GM21723 (cell line): ENCODE results near the gene GPR107.

Experiments used
- ATAC-seq: cut with Tn5 transposase; IDR thresholded peaks from one replicate; pipeline ENCODE4 v1.9.1; 2021; ENCODE audit warnings: mild to moderate bottlenecking, moderate library complexity; ENCODE audit not compliant: unreplicated experiment

GPR107 gene

DNA sequence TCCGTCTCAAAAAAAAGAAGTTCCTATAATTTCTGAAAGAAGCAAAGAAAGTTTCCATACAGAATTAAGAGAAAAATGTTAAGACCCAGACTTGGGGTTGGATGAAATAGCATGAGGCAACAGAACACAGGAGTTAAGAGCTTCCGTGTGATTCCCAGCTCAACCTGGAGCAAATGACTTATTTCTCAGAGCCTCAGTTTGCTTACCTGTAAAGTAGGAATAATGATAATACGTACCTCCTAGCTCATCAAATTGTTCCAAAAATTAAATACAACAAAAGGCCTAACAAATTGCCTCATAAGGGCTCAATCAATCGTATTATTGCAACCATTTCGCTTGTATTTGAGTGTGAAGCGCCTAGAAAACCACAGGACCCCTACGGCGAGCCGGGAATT lies 600 bp upstream of the GPR107 start:
- no peak for ATAC-seq

DNA sequence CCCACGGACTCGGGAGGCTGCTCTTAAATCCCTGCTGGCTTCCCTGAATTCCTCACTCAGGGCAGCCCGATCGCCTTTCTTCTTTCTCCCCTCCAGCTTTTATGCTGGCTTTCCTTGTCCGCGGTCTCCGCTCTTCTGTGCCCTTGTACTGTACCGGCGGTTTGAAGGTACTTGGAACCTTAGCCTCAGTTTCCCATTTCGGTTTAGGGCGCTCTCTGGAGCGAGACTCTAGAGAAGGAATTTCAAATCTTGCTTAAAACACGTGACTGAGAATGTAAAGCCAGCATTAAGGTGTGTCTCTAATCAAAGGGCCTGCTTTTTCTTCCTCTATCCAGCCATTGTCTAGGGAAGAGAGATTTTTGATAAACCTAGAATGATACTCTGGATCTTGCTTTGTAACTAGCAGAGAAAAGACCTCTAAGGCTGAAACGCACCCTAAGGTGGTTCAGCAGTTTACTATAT lies 650 bp downstream of the GPR107 start:
- no peak for ATAC-seq

DNA sequence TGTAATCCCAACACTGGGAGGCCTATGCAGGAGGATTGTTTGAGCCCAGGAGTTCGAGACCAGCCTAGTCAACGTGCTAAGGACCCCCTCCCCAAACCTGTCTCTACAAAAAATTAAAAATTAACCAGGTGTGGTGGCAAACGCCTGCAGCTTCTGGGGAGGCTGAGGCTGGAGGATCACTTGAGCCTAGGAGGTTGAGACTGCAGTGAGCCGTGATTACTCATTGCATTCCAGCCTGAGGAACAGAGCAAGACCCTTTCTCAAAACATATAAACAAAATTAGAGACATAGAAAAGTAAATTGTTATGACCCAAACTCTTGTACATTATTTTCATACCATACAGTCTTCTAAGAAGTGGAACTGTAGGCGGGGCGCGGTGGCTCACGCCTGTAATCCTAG lies 1.1 kb downstream of the GPR107 start:
- ATAC-seq = no peak

DNA sequence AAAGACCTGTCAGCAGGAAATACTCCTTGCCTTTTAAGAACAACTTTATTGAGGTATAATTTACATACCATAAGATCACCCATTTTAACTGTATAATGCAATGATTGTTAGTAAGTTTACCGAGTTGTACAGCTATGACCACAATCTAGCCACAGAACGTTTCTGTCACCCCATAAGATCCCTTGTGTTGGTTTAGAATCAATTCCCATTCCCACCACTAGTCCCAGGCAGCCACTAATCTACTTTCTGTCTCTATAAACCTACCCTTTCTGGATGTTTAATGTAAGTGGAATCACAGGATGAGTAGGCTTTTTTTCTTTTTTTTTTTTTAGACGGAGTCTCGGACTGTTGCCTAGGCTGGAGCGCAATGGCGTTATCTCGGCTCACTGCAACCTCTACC lies 4.4 kb downstream of the GPR107 start:
- ATAC-seq = no peak

DNA sequence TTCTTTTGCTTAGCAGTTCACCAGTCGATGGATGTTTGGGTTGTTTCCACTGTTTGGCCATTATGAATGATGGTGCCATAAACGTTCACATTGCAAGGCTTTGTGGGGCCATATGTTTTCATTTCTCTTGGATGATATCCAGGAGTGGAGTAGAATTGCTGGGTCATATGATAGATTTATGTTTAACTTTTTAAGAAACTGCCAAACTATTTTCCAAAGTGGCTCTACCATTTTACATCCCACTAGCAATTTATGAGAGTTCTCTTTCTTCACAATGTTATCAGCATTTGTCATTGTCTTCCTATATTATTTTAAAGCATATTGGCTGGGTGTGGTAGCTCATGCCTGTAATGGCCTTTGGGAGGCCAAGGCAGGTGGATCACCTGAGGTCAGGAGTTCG lies 5.2 kb downstream of the GPR107 start:
- no peak for ATAC-seq

DNA sequence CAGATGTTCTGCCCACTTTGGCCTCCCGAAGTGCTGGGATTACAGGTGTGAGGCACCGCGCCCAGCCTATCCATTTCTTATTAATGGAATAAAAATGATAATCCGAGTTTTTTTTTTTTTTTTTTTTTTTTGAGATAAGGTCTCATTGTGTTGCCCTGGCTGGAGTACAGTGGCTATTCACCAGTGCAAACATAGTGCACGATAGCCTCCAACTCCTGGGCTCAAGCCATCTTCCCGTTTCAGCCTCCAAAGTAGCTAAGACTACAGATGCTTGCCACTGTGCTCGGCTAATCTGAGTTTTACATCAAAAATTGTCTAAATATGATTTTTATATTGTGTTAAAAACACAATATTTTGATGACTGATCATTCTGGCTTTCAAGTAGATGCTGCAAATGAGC lies 6.6 kb downstream of the GPR107 start:
- no peak for ATAC-seq

DNA sequence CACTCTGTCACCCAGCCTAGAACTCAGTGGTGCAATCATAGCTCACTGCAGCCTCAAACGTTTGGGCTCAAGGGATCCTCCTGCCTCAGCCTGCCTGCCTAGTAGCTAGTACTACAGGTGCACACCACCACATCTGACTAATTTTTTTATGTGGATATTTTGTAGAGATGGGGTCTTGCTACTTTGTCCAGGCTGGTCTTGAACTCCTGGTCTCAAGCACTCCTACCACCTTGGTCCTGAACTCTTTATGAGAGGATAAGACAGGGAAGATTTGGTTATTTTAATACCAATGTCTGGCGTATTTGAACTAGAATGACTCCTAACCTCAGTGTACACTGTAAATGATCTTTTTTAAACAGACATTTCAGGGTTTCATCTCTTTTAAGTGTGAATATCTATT lies 9.0 kb downstream of the GPR107 start:
- no peak for ATAC-seq

DNA sequence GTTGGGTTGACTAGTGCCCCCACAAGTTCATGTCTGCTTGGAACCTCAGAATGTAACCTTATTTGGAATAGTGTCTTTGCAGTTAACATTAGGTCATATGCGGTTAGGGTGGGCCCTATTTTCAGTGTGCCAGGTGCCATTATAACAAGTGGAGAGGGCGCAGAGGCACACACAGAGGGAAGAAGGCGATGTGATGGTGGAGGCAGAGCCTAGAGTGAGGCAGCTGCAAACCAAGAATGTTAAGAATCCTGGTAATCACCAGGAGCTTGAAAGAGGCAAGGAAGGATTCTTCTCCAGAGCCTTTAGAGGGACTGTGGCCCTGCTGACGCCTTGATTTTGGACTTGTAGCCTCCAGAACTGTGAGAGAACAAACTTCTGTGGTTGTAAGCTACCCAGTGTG lies 10.9 kb downstream of the GPR107 start:
- ATAC-seq = no peak

DNA sequence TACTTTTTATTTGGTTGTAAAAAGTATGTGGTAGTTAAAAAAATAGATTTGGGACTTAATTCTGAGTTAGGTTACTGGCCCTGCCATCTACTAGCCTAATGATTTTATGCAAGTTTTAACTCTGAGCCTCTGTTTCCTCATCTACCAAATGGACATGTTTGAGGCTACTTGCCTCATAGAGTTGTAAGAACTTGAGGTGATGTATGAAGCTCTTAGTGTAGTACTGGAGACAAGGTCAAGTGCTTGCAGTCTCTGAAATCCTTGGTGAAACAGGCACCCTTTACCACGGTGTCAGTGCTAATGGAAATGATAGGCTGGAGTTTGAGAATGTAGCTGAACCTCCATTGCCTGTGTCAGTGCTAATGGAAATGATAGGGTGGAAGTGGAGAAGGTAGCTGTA lies 15.3 kb downstream of the GPR107 start:
- ATAC-seq = no peak

DNA sequence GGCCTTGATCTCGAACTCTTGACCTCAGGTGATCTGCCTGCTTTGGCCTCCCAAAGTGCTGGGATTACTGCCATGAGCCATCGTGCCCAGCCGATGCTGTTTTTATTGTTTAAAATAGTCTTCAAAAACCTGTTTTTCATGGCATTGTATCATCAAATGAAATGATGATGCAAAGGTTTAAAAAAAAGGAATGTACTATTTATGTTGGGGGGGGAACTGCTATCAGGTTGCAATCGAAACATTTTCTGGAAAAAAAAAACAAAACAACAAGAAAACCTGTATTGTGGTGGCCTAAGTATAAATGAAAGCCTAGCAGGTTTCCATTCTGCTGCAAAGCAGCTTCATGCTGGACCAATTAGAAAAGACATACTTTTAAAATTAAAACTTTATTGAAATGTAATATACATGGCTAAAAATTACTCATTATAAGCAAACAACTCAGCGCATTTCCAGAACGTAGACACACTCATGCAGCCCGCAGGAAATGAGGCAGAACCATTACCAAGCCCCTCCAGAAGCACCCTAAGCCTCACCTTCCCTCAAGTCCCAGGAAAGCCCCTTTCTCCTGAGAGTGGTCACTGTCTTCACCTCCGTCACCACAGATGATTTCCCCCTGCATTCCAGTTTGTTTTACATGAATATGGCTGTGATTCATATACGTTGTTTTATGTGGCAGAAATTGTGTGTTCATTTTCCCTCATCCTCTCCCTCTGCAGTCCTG lies 19.0 kb downstream of the GPR107 start:
- no peak for ATAC-seq

DNA sequence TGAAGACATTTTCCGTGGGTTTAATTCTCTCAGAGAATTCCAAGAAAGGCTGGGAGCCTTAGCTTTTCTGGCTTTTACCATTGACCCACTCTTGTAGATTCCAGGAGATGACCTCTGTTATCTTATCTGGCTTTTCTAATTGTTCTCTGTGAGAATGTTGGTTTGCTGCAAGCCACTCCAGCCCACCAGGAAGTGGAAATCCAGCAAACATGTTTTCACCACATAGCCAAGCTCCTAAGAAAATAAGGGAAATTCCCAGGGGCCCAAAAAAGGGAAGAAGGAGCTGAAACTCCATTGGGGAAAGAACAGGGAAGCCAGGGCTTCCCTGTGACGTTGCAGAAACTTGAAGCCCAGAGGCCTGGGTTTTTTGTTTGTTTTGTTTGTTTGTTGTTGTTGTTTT lies 19.7 kb downstream of the GPR107 start:
- ATAC-seq = no peak

DNA sequence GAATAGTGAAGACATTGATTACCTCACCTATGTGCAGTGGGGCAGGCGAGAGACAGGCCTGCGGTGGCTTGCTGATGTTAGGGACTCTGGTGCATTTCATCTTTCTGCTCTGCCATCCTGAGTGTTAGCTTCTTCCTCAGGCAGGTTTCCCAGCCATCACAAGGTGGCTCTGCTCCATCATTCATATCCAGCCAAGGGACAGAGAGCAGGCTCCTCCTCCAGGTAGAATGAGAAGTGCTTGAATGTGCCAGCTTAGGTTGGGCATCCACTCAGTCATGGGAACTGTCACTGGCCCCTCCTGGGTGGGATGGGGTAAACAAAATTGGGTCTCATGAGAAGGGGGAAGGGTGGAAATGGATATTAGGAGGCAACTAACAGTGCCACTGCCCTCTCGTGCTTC lies 24.8 kb downstream of the GPR107 start:
- no peak for ATAC-seq

DNA sequence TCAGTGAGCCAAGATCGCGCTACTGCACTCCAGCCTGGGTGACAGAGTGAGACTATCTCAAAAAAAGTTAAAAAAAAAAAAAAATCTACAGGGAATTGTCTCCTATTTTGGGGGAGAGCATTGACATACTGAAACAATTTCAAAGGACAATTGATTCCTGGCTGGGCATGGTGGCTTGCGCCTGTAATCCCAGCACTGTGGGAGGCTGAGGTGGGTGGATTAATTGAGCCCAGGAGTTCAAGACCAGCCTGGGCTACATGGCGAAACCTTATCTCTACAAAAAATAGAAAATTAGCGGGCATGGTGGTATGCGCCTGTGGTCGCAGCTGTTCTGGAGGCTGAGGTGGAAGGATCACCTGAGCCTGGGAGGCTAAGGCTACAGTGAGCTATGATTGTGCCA lies 30.6 kb downstream of the GPR107 start:
- ATAC-seq = no peak

DNA sequence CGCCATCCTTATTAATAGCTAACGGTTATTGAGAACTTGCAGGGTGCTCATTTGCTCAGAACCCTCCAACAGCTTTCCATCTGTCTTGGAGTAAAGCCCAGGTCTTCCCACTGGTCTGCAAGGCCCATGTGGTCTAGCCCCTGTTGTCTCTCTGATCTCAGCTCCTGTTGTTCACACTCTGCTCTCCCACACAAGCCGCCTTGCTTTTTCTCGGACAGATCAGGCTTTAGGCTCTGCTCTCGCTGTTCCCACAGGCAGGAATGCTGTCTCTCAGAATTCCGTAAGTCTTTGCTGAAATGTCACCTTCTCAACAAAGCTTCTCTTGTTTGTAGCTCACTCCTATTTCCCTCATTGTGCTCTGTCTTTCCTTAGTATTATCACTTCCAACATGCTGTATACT lies 34.3 kb downstream of the GPR107 start:
- ATAC-seq = no peak

DNA sequence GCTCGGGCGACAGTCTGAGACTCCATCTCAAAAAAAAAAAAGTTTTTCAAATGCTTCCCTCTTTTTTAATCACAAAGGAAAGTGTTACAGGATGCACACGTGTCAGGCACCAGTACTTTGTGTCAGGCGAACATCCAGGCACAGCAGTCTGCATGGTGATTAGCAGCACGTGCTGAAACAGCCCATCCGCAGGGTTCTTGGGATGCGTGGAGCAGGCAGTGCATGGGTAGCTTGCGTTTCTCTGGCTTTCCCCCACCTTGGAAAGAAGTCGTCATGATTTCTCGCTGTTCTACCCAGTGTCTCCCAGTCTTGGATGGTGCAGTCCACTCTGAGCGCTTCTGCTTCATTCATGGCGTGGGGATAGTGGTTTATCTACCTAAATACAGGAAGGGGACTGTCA lies 35.4 kb downstream of the GPR107 start:
- no peak for ATAC-seq

DNA sequence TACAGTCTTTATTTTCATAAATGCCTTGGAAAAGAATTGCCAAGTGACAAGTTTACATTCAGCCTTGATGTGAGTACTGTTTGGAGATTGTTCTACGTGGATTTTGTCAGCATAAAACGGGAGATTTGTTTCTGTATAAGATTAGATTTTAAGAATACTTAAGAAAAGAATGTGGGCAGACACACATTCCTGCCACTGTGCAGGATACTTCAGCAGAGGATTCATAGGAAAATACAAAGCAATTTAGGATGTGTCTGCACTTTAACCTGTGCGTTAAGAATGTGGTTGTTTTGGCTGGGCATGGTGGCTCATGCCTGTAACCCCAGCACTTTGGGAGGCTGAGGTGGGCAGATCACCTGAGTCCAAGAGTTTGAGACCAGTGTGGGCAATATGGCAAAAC lies 37.2 kb downstream of the GPR107 start:
- ATAC-seq = no peak

DNA sequence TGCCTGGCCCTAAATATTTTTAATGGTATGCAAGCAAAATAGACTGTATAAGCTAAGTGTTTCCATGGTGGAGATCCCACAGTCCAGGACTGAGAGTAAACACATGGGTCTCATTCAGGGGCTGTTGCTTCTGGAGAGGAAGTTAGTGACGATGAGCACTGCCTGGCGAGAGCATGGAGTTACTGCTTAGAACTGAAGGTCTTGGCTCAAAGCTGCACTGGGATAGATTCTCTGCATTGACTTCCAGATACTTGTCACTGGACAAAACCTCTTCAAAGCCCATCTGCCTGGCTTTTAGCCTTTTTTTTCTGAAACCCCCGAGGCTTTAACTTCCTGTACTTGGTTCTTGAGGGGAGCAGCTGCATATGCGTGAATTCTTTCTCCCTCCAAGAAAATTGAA lies 39.2 kb downstream of the GPR107 start:
- no peak for ATAC-seq

DNA sequence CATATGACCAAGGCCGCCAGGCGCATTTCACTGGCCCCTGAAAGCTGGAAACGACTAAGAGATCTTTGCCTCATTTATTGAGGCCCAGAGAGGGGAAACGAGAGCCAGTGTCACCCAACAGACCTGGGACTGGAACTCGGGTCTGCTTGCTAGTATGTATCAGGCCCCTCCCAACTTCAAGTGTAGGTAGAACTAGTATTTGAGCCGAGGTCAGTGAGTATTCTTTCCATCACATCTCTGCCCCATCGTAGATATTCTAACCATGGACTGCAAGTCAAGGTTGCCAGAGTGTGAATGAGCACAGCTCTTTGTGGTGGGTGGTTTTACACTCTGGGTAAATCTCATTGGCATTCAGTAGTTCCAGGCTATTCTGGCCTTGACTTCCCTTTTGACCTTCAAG lies 42.2 kb downstream of the GPR107 start:
- no peak for ATAC-seq

DNA sequence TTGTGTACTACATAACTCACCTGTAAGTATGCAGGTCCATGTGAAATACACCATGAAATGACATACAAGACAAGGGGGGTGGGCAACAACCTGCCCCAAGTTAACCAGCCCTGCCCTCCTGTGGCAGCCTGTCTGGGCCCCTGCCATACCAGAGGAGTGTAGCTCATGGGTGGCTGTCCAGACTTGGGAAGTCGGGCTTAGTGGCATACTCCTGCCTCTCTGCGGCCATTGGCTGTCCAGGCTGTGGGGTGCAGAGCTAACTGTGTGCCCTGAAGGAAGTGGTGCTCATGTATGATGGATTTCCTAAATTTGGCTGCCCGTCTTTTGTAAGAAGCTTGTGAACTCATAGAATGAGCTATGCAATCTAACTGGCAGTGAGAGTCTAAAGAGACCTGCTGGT lies 47.0 kb downstream of the GPR107 start:
- ATAC-seq = no peak

DNA sequence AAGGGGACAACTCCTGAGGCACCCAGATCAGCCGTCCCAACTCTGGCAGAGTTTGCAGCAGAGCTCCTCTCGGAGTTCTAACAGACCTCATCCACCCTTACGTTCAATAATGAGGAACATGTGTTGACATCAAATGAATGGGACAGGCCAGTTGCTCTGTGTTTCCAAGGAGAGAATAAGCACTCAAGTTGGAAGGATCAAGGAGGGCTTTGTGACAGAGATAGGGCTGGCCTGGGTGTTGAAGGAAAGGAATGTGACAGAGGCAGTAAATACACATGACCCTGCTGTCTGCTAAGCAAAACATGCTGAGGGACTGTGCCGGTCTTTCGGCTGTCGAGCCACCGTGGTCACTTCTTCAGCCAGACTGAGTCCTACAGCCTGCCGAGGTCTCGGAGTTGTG lies 48.2 kb downstream of the GPR107 start:
- ATAC-seq = no peak

DNA sequence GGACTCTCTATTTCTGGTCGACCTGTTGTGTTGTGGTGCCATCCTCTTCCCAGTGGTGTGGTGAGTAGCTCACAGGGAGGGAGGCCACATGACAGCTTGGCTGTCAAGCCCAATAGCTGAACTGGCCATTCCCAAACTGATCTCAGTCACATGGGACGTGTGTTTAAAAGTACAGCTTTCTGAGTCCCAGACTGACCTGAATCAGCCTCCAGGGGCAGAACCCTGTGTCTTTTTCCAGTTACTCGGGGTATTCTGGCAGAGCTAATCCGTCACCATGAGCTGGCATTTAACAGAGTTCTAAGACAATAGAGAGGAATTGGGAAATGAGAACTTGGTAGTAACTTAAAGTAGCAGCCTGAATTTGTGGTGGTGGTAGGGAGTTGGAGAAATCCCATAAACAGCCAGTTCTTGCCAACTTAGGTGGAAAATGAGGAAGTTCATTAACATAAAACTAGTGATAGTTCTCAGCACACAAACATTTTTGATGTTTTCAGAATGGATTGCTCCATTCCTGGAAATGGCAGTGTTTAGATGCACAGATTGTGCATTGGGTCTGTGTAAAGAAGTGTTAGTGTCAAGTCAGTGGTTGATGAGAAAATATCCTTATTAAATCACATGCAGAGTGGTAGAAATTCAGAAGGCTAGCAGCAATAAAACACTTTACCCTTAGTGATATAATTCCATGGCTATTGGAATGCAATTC lies 50.9 kb downstream of the GPR107 start:
- ATAC-seq = no peak

DNA sequence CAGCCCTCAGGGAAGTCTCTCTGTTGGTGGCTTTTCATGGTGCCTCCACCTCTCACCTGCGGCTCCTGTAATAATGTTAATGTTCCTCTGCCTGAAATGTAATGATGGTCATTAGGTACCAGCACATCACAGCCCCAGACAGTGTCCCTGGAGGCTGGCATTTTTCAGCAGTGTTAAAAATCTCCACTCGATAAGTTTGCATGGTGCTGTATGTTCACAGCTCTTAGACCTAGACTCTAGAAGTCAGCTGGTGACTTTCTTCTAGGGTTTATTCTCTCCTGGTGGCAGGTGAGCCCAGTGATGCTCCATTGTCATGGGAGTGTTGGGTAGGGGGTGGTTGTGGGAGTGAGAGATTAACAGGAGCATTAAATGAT lies 53.1 kb downstream of the GPR107 start:
- no peak for ATAC-seq
